ENCODE measurements around the gene TRIM16. TPM values are rescaled to one million over a fixed set of nuclear protein-coding genes. Genes with fewer than 3 reads are reported as not detected.
"Not testable (repeated sequence)": the region's sequence is repeated elsewhere in the genome, so short reads cannot be mapped to it uniquely, and the experiment has no call there.

The TRIM16 gene
- total and polyA plus RNA-seq, 2 donors: 14.7 to 24.1 TPM

DNA sequence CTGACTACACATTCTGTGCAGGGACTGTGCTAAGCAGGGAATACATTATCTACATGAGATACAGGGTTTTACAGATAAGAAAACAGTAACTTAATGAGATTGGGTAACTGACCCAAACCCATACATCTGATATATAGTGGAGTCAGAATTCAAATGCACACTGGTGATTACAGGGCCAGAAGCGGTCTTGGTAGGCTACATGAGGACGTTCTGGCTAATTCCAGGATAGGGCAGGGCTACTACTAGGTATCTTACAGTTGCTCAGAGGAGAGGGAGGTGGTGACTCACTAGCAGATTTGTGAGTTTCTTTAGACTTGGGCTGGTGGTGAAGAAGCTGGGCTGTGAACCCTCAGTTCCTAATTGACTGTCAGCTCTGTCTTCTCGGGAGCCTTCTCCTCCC lies 21.4 kb downstream of the TRIM16 start:
- DNase-seq (ENCODE audit: low read depth in 6 of 9, low spot score in 9 of 9): no peak
- 99% methylated on average over 3 of the region's 3 CpGs for WGBS
- Histone ChIP-seq H3K4me1 (ENCODE audit: control insufficient read depth in 2 of 2, insufficient read depth in 2 of 2, low read length in 2 of 2) (no peaks in the 10 kb centered on the region), H3K27ac (ENCODE audit: low read depth in 1 of 2, low read length in 1 of 2) (no peak overlapping the region), H3K36me3 (ENCODE audit: control insufficient read depth in 2 of 2, insufficient read depth in 2 of 2, low read length in 1 of 2) (peaks cover 0 to 3% of the 10 kb centered on the region in 2 donors), H3K4me3 (ENCODE audit: low read length in 2 of 2) (no peak overlapping the region), H3K9me3 (ENCODE audit: control insufficient read depth in 2 of 2, insufficient read depth in 1 of 2, low read length in 1 of 2) (no peaks in the 10 kb centered on the region), H3K27me3 (ENCODE audit: control insufficient read depth in 2 of 2, insufficient read depth in 1 of 2, low read length in 1 of 2) (no peaks in the 10 kb centered on the region)

DNA sequence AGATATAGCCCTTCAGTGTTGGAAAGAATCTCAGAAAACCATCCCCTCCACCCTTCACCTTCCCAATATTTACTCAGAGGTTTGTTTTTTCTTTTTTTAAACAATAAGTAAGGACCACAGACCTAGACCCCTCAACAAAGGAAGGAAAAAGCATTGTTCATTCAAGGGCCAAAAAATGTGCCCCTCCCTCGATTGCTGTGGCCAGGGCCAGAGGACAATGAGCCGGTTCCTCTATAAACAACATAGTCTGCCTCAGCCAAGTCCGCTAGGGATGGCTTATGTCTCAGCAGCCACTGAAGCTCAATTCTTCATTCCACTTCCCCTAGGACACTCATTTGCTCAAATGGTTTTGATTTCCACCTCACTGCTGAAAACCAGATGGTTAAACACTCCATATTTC lies 24.0 kb downstream of the TRIM16 start:
- Histone ChIP-seq H3K9me3 (ENCODE audit: control insufficient read depth in 2 of 2, insufficient read depth in 1 of 2, low read length in 1 of 2) (no peaks in the 10 kb centered on the region), H3K27me3 (ENCODE audit: control insufficient read depth in 2 of 2, insufficient read depth in 1 of 2, low read length in 1 of 2) (no peaks in the 10 kb centered on the region), H3K4me1 (ENCODE audit: control insufficient read depth in 2 of 2, insufficient read depth in 2 of 2, low read length in 2 of 2) (peaks cover 0 to under 1% of the 10 kb centered on the region in 2 donors), H3K4me3 (ENCODE audit: low read length in 2 of 2) (no peak overlapping the region), H3K36me3 (ENCODE audit: control insufficient read depth in 2 of 2, insufficient read depth in 2 of 2, low read length in 1 of 2) (peaks cover 0 to 3% of the 10 kb centered on the region in 2 donors), H3K27ac (ENCODE audit: low read depth in 1 of 2, low read length in 1 of 2) (no peak overlapping the region)
- WGBS: 95% methylated on average over 3 of the region's 3 CpGs
- no peak for DNase-seq (ENCODE audit: low read depth in 6 of 9, low spot score in 9 of 9)

DNA sequence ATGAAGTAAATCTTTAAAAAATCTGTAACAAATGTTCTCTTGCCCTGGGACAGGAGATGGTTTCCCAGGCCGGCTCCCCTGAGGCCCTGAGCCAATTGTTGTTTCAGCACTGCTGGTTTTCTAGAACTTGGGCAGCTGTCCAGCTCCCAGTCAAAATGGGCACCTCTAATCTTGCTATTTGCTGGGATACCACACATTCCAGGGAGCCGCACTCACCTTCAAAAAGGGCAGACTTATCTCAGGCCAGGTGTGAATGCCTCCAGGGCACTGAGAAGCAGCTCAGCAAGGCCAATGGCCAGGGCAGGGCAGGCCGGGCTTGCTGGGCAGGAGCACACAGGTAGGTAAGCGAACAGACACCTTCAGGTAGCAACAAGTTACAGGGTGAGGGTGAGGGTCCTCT lies 24.4 kb downstream of the TRIM16 start:
- Histone ChIP-seq H3K9me3 (ENCODE audit: control insufficient read depth in 2 of 2, insufficient read depth in 1 of 2, low read length in 1 of 2) (no peaks in the 10 kb centered on the region), H3K27ac (ENCODE audit: low read depth in 1 of 2, low read length in 1 of 2) (no peak overlapping the region), H3K36me3 (ENCODE audit: control insufficient read depth in 2 of 2, insufficient read depth in 2 of 2, low read length in 1 of 2) (peaks cover 0 to 3% of the 10 kb centered on the region in 2 donors), H3K4me3 (ENCODE audit: low read length in 2 of 2) (no peak overlapping the region), H3K27me3 (ENCODE audit: control insufficient read depth in 2 of 2, insufficient read depth in 1 of 2, low read length in 1 of 2) (no peaks in the 10 kb centered on the region), H3K4me1 (ENCODE audit: control insufficient read depth in 2 of 2, insufficient read depth in 2 of 2, low read length in 2 of 2) (peaks cover 0 to 2% of the 10 kb centered on the region in 2 donors)
- no peak for DNase-seq (ENCODE audit: low read depth in 6 of 9, low spot score in 9 of 9)
- 94% methylated on average over 4 of the region's 4 CpGs for WGBS

DNA sequence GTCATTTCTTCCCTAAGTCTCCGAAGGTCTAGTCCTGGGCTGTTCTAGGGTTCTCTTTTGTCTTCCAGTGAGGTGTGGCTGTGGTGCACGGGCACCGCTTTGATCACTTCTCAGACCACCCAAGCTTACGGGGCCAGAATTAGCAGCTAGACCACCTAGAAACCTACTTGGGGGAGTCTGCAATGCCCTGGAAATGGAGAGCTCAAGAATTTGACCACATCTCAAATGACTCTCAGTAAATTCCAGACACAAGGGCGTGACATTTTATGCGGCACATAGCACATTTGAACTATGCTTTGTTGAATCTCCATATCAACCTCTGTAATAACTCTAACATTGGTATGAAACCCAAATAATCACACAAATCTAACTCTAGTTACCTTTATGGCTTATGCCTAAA lies 24.9 kb downstream of the TRIM16 start:
- H3K4me1 ChIP-seq (ENCODE audit: control insufficient read depth in 2 of 2, insufficient read depth in 2 of 2, low read length in 2 of 2): peaks cover 0 to 2% of the 10 kb centered on the region in 2 donors
- peaks cover 0 to 3% of the 10 kb centered on the region in 2 donors for H3K36me3 ChIP-seq (ENCODE audit: control insufficient read depth in 2 of 2, insufficient read depth in 2 of 2, low read length in 1 of 2)
- H3K9me3 ChIP-seq (ENCODE audit: control insufficient read depth in 2 of 2, insufficient read depth in 1 of 2, low read length in 1 of 2): no peaks in the 10 kb centered on the region
- no peak overlapping the region for H3K27ac ChIP-seq (ENCODE audit: low read depth in 1 of 2, low read length in 1 of 2)
- no peak for DNase-seq (ENCODE audit: low read depth in 6 of 9, low spot score in 9 of 9)
- H3K27me3 ChIP-seq (ENCODE audit: control insufficient read depth in 2 of 2, insufficient read depth in 1 of 2, low read length in 1 of 2): no peaks in the 10 kb centered on the region
- H3K4me3 ChIP-seq (ENCODE audit: low read length in 2 of 2): no peak overlapping the region
- 96% methylated on average over 6 of the region's 6 CpGs for WGBS

DNA sequence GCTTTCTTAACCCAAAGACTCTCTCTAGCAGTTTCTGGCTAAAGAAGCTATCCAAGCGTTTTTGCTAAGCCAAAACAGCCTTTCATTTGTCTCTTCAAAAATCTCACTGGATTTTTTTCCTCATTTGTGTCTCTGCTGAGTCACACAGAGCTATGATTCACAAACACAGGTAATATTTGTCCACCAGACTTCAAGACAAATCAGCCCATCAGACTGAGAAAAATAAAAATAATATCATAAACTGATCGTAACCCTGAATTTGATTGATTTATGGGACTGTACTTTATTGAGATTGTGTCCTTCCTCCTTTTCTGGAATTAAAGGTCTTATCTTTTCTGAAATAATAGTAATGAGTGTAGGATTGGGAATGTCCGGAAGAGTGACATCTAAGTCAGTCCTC lies 25.8 kb downstream of the TRIM16 start:
- H3K4me3 ChIP-seq (ENCODE audit: low read length in 2 of 2): no peak overlapping the region
- H3K36me3 ChIP-seq (ENCODE audit: control insufficient read depth in 2 of 2, insufficient read depth in 2 of 2, low read length in 1 of 2): peaks cover 0 to 3% of the 10 kb centered on the region in 2 donors
- H3K9me3 ChIP-seq (ENCODE audit: control insufficient read depth in 2 of 2, insufficient read depth in 1 of 2, low read length in 1 of 2): no peaks in the 10 kb centered on the region
- H3K27me3 ChIP-seq (ENCODE audit: control insufficient read depth in 2 of 2, insufficient read depth in 1 of 2, low read length in 1 of 2): no peaks in the 10 kb centered on the region
- no peak overlapping the region for H3K27ac ChIP-seq (ENCODE audit: low read depth in 1 of 2, low read length in 1 of 2)
- no peak for DNase-seq (ENCODE audit: low read depth in 6 of 9, low spot score in 9 of 9)
- peaks cover 0 to 2% of the 10 kb centered on the region in 2 donors for H3K4me1 ChIP-seq (ENCODE audit: control insufficient read depth in 2 of 2, insufficient read depth in 2 of 2, low read length in 2 of 2)
- WGBS: 99% methylated on average over 3 of the region's 3 CpGs

DNA sequence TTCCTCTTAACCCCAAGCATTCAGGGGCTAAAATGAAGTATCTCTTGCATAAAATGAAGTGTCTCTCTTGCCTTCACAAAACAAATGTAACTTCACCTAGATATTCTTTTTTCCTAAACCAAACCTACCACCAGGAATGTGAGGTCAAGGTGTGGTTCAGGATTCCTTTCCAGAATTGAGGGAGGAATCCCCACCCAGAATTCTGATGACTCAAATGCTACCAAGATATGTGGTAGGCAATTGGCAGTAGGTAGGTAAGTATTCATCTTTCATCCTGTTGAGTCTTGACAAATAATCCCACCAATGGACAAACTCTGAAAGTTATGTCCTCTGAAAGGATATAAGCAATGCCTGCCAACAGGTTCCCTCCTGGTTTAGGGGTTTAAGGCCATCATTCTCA lies 26.2 kb downstream of the TRIM16 start:
- Histone ChIP-seq H3K27ac (ENCODE audit: low read depth in 1 of 2, low read length in 1 of 2) (no peak overlapping the region), H3K4me3 (ENCODE audit: low read length in 2 of 2) (no peak overlapping the region), H3K27me3 (ENCODE audit: control insufficient read depth in 2 of 2, insufficient read depth in 1 of 2, low read length in 1 of 2) (no peaks in the 10 kb centered on the region), H3K4me1 (ENCODE audit: control insufficient read depth in 2 of 2, insufficient read depth in 2 of 2, low read length in 2 of 2) (peaks cover 0 to 2% of the 10 kb centered on the region in 2 donors), H3K9me3 (ENCODE audit: control insufficient read depth in 2 of 2, insufficient read depth in 1 of 2, low read length in 1 of 2) (no peaks in the 10 kb centered on the region), H3K36me3 (ENCODE audit: control insufficient read depth in 2 of 2, insufficient read depth in 2 of 2, low read length in 1 of 2) (peaks cover 0 to 3% of the 10 kb centered on the region in 2 donors)
- DNase-seq (ENCODE audit: low read depth in 6 of 9, low spot score in 9 of 9): no peak

DNA sequence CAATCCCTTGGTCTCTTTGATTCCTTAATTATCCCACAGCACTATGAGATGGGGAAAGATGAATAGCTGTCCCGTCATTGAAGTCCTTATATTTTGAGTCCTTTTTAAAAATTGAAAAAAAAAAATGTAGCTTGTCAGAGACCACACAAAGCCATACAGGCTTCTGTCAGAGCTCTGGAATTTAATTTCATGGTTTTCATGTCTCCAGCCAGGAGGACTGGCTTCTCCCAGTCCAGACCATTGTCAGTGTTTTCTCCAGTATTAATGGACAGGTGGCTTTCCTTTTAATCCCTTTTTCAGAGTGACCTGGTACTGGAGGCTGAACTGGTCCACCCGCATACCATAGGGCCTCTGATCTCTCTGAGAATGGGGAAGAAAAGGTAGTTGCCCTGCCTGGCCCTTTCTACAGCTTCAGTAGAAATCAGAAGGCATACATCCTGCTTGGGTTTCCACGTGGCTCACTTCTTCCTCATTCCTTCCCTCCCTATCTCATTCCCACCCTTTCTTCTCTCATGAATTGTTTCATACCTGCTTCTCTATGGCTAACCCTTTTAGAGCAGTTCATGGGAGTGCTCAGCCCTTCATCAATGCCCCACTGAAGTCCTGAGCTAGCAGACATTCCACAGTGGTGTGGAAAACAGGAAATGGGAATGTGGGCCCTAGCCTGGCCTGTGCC lies 29.1 kb downstream of the TRIM16 start:
- no peak for DNase-seq (ENCODE audit: low read depth in 6 of 9, low spot score in 9 of 9)
- Histone ChIP-seq H3K27me3 (ENCODE audit: control insufficient read depth in 2 of 2, insufficient read depth in 1 of 2, low read length in 1 of 2) (no peaks in the 10 kb centered on the region), H3K4me1 (ENCODE audit: control insufficient read depth in 2 of 2, insufficient read depth in 2 of 2, low read length in 2 of 2) (peaks cover 0 to 9% of the 10 kb centered on the region in 2 donors), H3K9me3 (ENCODE audit: control insufficient read depth in 2 of 2, insufficient read depth in 1 of 2, low read length in 1 of 2) (no peaks in the 10 kb centered on the region), H3K27ac (ENCODE audit: low read depth in 1 of 2, low read length in 1 of 2) (no peak overlapping the region), H3K36me3 (ENCODE audit: control insufficient read depth in 2 of 2, insufficient read depth in 2 of 2, low read length in 1 of 2) (peaks cover 0 to 3% of the 10 kb centered on the region in 2 donors), H3K4me3 (ENCODE audit: low read length in 2 of 2) (no peak overlapping the region)
- WGBS: 79% methylated on average over 3 of the region's 3 CpGs

DNA sequence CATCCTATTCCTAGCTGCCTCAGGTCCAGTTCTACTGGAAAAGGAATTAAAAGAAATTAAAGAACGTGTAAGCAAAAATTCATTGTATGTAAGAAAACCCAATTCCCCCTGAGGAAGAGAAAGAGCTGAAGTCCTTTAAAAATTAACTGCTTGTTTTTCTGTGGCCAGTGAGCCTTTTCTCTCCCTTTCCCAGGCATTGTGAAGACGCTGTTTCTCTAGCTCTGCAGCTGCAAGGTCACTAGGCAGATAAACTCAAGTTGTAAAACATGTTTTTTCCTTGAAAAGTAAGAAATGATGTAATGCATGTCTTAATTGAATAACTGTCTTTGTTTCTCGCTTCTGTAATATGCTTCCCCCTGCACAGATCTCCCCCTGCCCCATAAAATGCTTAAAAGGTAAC lies 29.7 kb downstream of the TRIM16 start:
- H3K36me3 ChIP-seq (ENCODE audit: control insufficient read depth in 2 of 2, insufficient read depth in 2 of 2, low read length in 1 of 2); DNase-seq (ENCODE audit: low read depth in 6 of 9, low spot score in 9 of 9); H3K27ac ChIP-seq (ENCODE audit: low read depth in 1 of 2, low read length in 1 of 2); H3K27me3 ChIP-seq (ENCODE audit: control insufficient read depth in 2 of 2, insufficient read depth in 1 of 2, low read length in 1 of 2); H3K4me3 ChIP-seq (ENCODE audit: low read length in 2 of 2); H3K4me1 ChIP-seq (ENCODE audit: control insufficient read depth in 2 of 2, insufficient read depth in 2 of 2, low read length in 2 of 2); H3K9me3 ChIP-seq (ENCODE audit: control insufficient read depth in 2 of 2, insufficient read depth in 1 of 2, low read length in 1 of 2): not testable (repeated sequence)
- 98% methylated on average over 3 of the region's 3 CpGs for WGBS

DNA sequence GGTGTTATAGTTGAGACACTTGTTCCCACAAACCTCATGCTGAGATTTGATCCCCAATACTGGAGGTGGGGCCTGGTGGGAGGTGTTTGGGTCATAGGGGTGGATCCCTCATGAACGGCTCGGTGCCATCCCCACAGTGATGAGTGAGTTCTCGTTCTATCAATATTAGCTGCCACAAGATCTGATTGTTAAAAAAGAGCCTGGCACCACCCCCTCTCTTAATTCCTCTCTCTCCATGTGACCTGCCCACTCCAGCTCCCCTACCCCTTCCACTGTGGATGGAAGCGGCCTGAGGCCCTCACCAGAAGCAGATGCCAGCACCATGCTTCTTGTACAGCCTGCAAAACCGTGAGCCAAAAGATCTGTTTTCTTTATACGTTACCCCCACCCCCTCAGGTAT lies 31.2 kb downstream of the TRIM16 start:
- no peaks in the 10 kb centered on the region for H3K27me3 ChIP-seq (ENCODE audit: control insufficient read depth in 2 of 2, insufficient read depth in 1 of 2, low read length in 1 of 2)
- no peak overlapping the region for H3K4me3 ChIP-seq (ENCODE audit: low read length in 2 of 2)
- no peaks in the 10 kb centered on the region for H3K36me3 ChIP-seq (ENCODE audit: control insufficient read depth in 2 of 2, insufficient read depth in 2 of 2, low read length in 1 of 2)
- no peaks in the 10 kb centered on the region for H3K9me3 ChIP-seq (ENCODE audit: control insufficient read depth in 2 of 2, insufficient read depth in 1 of 2, low read length in 1 of 2)
- H3K4me1 ChIP-seq (ENCODE audit: control insufficient read depth in 2 of 2, insufficient read depth in 2 of 2, low read length in 2 of 2): peaks cover 0 to 13% of the 10 kb centered on the region in 2 donors
- no peak for DNase-seq (ENCODE audit: low read depth in 6 of 9, low spot score in 9 of 9)
- H3K27ac ChIP-seq (ENCODE audit: low read depth in 1 of 2, low read length in 1 of 2): no peak overlapping the region
- WGBS: 96% methylated on average over 6 of the region's 6 CpGs
